Spinal cord (tissue), 10 donors: ENCODE results near the gene PRKN. TPM values are rescaled to one million over a fixed set of nuclear protein-coding genes. Genes with fewer than 3 reads are reported as not detected.
A peak's percentile ranks its signal among the peaks of the same experiment; 100 is the strongest.

Experiments
- DNase-seq, 6 donors: peaks; one replicate each; pipeline versions ENCODE4 v3.0.0 to v3.0.0-alpha.2; 2013 to 2015; ENCODE audit warnings: low spot score in 6 of 6, low read depth in 4 of 6
- H3K27ac ChIP-seq: one replicate; pipeline ENCODE4 v1.5.1; 2013; ENCODE audit warnings: low read depth, low read length, control low read depth
- H3K27me3 ChIP-seq: one replicate; pipeline ENCODE4 v1.6.1; 2013; ENCODE audit warnings: low read length; ENCODE audit not compliant: control insufficient read depth, insufficient read depth
- H3K36me3 ChIP-seq: one replicate; pipeline ENCODE4 v1.6.1; 2013; ENCODE audit warnings: low read length; ENCODE audit not compliant: control insufficient read depth, insufficient read depth
- H3K4me1 ChIP-seq: one replicate; pipeline ENCODE4 v1.6.1; 2013; ENCODE audit warnings: low read length; ENCODE audit not compliant: control insufficient read depth, insufficient read depth
- H3K4me3 ChIP-seq: one replicate; pipeline ENCODE4 v1.5.1; 2013; ENCODE audit warnings: low read depth, low read length, control low read depth
- H3K9me3 ChIP-seq: one replicate; pipeline ENCODE4 v1.6.1; 2013; ENCODE audit warnings: low read length; ENCODE audit not compliant: control insufficient read depth, insufficient read depth
- WGBS: methylation state at CpG from one replicate; pipeline ENCODE4 v1.1.5; 2013; ENCODE audit warnings: missing lambda C conversion rate; ENCODE audit not compliant: insufficient coverage; 5-methylcytosine and 5-hydroxymethylcytosine counted together
- polyA plus RNA-seq, 2 donors: library from polyadenylated mRNA; unstranded; fragments of 120-200 nt; gene quantifications; one replicate each; pipeline ENCODE4 v1.2.1, GENCODE V29; 2013; ENCODE audit not compliant: insufficient read length in 2 of 2
- total RNA-seq, 2 donors: library from RNA; depleted of rRNA in 1 of 2; stranded (reverse); fragments of 120-200 nt in 1 of 2; fragments of >200 nt in 1 of 2; gene quantifications; one replicate each; pipeline versions ENCODE4 v1.2.3 to v1.2.4, GENCODE V29; 2013 to 2014
- donor health status: healthy.

Gene PRKN
- total and polyA plus RNA-seq, 4 donors: 7.4 to 9.5 (median 8.4) TPM

- WGBS: no CpG with 5 or more reads among the region's 2 CpGs
- H3K27me3 ChIP-seq: no peaks in the 10 kb centered on the region
- H3K4me3 ChIP-seq: no peak overlapping the region
- no peak for DNase-seq
- no peaks in the 10 kb centered on the region for H3K4me1 ChIP-seq
- H3K36me3 ChIP-seq: no peaks in the 10 kb centered on the region
- peaks cover 1% of the 10 kb centered on the region for H3K9me3 ChIP-seq
- H3K27ac ChIP-seq: no peak overlapping the region
Observed at GRCh38 chr6:162069995-162070394, 657.6 kb downstream of the PRKN start.

DNA sequence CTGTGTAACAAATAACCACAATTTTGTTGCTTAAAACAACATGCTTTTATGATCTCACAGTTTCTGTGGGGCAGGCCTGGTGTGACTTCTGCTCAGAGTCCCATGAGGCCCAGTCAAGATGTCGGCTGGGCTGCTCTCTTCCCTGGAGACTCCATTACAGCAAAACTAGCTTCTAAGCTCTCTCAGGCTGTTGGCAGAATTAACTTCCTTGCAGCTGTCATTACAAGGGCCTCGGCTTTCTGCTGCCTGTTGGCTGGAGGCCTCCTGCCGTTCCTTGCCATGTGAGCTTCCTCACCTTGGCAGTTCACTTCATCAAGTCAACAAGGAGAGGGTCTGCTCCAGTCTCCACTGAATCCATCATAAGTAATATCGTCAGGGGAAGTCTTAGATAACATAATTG is 659.2 kb downstream of the PRKN start:
- WGBS: 59% methylated on average over 3 of the region's 4 CpGs
- no peak overlapping the region for H3K4me3 ChIP-seq
- peaks cover 1% of the 10 kb centered on the region for H3K9me3 ChIP-seq
- no peak overlapping the region for H3K27ac ChIP-seq
- DNase-seq: peak in 1 of 6 donors; percentile 32
- no peaks in the 10 kb centered on the region for H3K27me3 ChIP-seq
- no peaks in the 10 kb centered on the region for H3K36me3 ChIP-seq
- no peaks in the 10 kb centered on the region for H3K4me1 ChIP-seq

DNA sequence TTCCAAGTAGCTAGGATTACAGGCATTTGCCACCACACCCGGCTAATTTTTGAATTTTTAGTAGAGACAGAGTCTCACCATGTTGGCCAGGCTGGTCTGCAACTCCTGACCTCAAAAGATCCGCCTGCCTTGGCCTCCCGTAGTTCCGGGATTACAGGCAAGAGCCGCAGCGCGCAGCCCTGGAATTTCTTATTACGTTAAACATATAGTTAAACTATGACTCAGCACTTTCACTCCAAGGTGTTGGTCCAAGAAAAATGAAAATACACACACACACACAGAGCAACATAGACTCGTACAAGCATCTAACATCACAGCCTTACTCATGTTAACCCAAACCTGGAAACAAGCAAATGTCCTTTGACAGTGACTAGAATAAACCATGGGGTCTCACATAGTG is 663.9 kb downstream of the PRKN start:
- DNase-seq: no peak
- Histone ChIP-seq H3K27me3 (no peaks in the 10 kb centered on the region), H3K27ac (no peak overlapping the region), H3K4me3 (no peak overlapping the region), H3K36me3 (no peaks in the 10 kb centered on the region), H3K9me3 (no peaks in the 10 kb centered on the region), H3K4me1 (no peaks in the 10 kb centered on the region)
- WGBS: 90% methylated on average over 8 of the region's 9 CpGs

DNA sequence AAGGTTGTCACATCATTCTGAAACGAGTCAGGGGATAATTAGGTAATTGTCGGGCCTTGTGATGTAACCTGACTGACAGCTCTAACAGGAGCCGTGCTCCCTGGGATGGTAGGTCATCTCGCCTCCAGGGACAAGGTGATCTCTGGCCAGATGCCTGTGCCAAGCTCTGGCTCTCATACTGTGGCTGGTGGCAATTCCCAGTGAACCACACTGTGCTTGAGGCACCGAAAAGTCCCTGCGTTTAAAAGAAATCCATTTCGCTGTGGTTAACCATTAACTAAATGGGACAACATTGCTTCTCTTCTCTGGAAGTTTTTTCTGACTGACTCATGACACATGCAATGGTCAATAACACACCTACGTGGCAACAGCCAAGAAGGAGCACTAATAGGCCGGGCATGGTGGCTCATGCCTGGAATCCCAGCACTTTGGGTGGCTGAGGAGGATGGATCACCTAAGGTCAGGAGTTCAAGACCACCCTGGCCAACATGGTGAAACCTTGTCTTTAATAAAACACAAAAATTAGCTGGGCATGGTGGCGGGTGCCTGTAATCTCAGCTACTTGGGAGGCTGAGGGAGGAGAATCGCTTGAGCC is 669.2 kb downstream of the PRKN start:
- H3K27me3 ChIP-seq: no peaks in the 10 kb centered on the region
- WGBS: 92% methylated on average over 10 of the region's 11 CpGs
- no peaks in the 10 kb centered on the region for H3K9me3 ChIP-seq
- no peak overlapping the region for H3K4me3 ChIP-seq
- DNase-seq: no peak
- no peaks in the 10 kb centered on the region for H3K36me3 ChIP-seq
- H3K27ac ChIP-seq: no peak overlapping the region
- H3K4me1 ChIP-seq: no peaks in the 10 kb centered on the region

DNA sequence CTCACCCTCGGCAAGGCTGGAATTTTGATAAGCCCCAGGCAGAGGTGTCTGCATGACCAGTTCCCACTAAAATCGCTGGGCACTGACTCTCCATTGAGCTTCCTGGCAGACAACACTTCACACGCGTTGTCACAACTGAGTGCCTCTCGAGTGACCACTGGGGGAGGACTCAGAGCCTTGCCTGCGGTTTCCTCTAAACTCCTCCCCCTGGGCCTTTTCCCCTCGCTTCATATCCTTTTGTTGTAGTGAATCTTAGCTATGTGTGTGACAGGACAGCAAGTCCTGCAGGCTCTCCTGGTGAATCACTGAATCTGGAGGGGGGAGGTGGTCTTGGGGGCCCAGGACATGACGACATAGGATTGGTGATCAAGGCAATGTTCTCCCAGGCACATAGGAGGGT is 670.8 kb downstream of the PRKN start:
- WGBS: 57% methylated on average over 5 of the region's 8 CpGs
- H3K4me3 ChIP-seq: no peak overlapping the region
- H3K27ac ChIP-seq: no peak overlapping the region
- no peaks in the 10 kb centered on the region for H3K9me3 ChIP-seq
- H3K27me3 ChIP-seq: no peaks in the 10 kb centered on the region
- H3K36me3 ChIP-seq: no peaks in the 10 kb centered on the region
- no peak for DNase-seq
- H3K4me1 ChIP-seq: no peaks in the 10 kb centered on the region

DNA sequence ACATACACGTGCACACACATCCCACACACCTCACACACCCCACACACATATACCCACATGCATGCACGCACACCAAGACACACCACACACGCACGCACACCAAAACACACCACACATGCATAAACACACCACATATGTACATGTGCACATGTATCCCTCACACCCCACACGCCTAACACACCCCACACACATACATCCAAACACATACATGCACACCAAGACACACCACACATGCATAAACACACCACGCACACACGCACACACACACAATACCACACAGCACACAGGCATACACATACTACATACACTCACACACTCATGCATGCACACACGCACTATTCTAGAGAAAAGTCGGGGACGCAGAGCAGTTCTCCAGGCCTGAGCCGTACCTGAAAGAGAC is 671.5 kb downstream of the PRKN start:
- no peaks in the 10 kb centered on the region for H3K36me3 ChIP-seq
- H3K27ac ChIP-seq: no peak overlapping the region
- H3K4me1 ChIP-seq: no peaks in the 10 kb centered on the region
- no peaks in the 10 kb centered on the region for H3K27me3 ChIP-seq
- H3K4me3 ChIP-seq: no peak overlapping the region
- WGBS: 91% methylated on average over 7 of the region's 11 CpGs
- DNase-seq: no peak
- H3K9me3 ChIP-seq: no peaks in the 10 kb centered on the region

- Histone ChIP-seq H3K4me3 (no peak overlapping the region), H3K36me3 (no peaks in the 10 kb centered on the region), H3K9me3 (no peaks in the 10 kb centered on the region), H3K27me3 (no peaks in the 10 kb centered on the region), H3K4me1 (no peaks in the 10 kb centered on the region), H3K27ac (no peak overlapping the region)
- WGBS: 83% methylated on average over 7 of the region's 7 CpGs
- no peak for DNase-seq
Observed at GRCh38 chr6:162055365-162055764, 672.2 kb downstream of the PRKN start.

DNA sequence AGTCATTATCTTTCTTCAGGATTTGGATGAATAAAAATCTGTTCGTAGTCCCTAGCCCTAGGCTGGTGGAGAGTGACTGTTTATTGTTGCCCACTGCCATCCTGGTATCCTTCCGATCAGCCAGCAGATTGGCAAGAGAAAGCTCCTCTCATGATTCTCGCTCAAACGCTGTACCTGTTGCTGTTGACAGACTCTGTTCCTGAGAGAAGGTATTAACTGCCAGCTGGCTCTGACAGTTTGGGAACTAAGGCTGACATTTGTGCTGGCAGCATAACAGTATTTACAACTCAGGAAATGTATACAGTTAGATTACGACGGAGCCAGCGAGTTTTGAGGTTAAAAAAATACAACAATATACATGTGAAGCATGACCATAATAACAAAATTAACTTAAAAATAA is 674.5 kb downstream of the PRKN start:
- no peak overlapping the region for H3K4me3 ChIP-seq
- 81% methylated on average over 3 of the region's 7 CpGs for WGBS
- H3K36me3 ChIP-seq: no peaks in the 10 kb centered on the region
- DNase-seq: peak in 1 of 6 donors; percentile 80
- H3K9me3 ChIP-seq: no peaks in the 10 kb centered on the region
- H3K4me1 ChIP-seq: no peaks in the 10 kb centered on the region
- H3K27ac ChIP-seq: no peak overlapping the region
- H3K27me3 ChIP-seq: no peaks in the 10 kb centered on the region

- no peak for DNase-seq
- 89% methylated on average over 5 of the region's 8 CpGs for WGBS
- H3K27me3 ChIP-seq: no peaks in the 10 kb centered on the region
- H3K4me1 ChIP-seq: no peaks in the 10 kb centered on the region
- no peak overlapping the region for H3K27ac ChIP-seq
- no peak overlapping the region for H3K4me3 ChIP-seq
- H3K9me3 ChIP-seq: no peaks in the 10 kb centered on the region
- H3K36me3 ChIP-seq: no peaks in the 10 kb centered on the region
Observed at GRCh38 chr6:162050579-162050978, 677.0 kb downstream of the PRKN start.

- no peak for DNase-seq
- WGBS: 88% methylated on average over 1 of the region's 5 CpGs
- H3K27me3 ChIP-seq: no peaks in the 10 kb centered on the region
- no peaks in the 10 kb centered on the region for H3K9me3 ChIP-seq
- H3K27ac ChIP-seq: no peak overlapping the region
- no peaks in the 10 kb centered on the region for H3K4me1 ChIP-seq
- H3K4me3 ChIP-seq: no peak overlapping the region
- no peaks in the 10 kb centered on the region for H3K36me3 ChIP-seq
Observed at GRCh38 chr6:162046324-162046723, 681.2 kb downstream of the PRKN start.
